IPS-15b (cell line): ENCODE measurements around the gene PHF23.

Source experiments
- H3K27me3 ChIP-seq: one replicate; pipeline ENCODE4 v1.6.1; 2013; ENCODE audit warnings: low read length; ENCODE audit not compliant: control insufficient read depth, insufficient read depth
- H3K36me3 ChIP-seq: one replicate; pipeline ENCODE4 v1.6.1; 2013; ENCODE audit warnings: low read length; ENCODE audit not compliant: control insufficient read depth, insufficient read depth
- H3K4me1 ChIP-seq: one replicate; pipeline ENCODE4 v1.6.1; 2013; ENCODE audit warnings: mild to moderate bottlenecking, low read length; ENCODE audit not compliant: control insufficient read depth, insufficient read depth
- H3K4me3 ChIP-seq: one replicate; pipeline ENCODE4 v1.5.1; 2013; ENCODE audit warnings: low read depth, low read length
- H3K9ac ChIP-seq: one replicate; pipeline ENCODE4 v1.6.1; 2013; ENCODE audit warnings: low read depth, mild to moderate bottlenecking, low read length
- H3K9me3 ChIP-seq: one replicate; pipeline ENCODE4 v1.6.1; 2013; ENCODE audit warnings: mild to moderate bottlenecking, low read length; ENCODE audit not compliant: control insufficient read depth, insufficient read depth

Gene PHF23

GRCh38 chr17:7220593-7221277, 18.5 kb downstream of the PHF23 start:
- Histone ChIP-seq H3K9ac (peak overlapping the region; percentile 68), H3K27me3 (no peaks in the 10 kb centered on the region), H3K4me1 (peaks cover 8% of the 10 kb centered on the region), H3K9me3 (no peaks in the 10 kb centered on the region), H3K4me3 (peak overlapping the region; percentile 69), H3K36me3 (peaks cover 44% of the 10 kb centered on the region)

GRCh38 chr17:7219812-7220592, 19.3 kb downstream of the PHF23 start, which contains the start of the genes ACADVL and DLG4:
Gene ACADVL, plus strand, starts transcription at chr17:7219938. Its CDS starts 47 bp downstream, at chr17:7219985.
Gene DLG4, minus strand, starts transcription at chr17:7219836.
- Histone ChIP-seq H3K9ac (peak within 1 kb of the TSS; percentile 68), H3K4me3 (peak within 1 kb of the TSS; percentile 69), H3K36me3 (peaks cover 39% of the 10 kb centered on the region), H3K9me3 (no peaks in the 10 kb centered on the region), H3K27me3 (no peaks in the 10 kb centered on the region), H3K4me1 (peaks cover 8% of the 10 kb centered on the region)

- Histone ChIP-seq H3K4me1 (peaks cover 8% of the 10 kb centered on the region), H3K9me3 (no peaks in the 10 kb centered on the region), H3K36me3 (peaks cover 32% of the 10 kb centered on the region), H3K4me3 (peak overlapping the region; percentile 69), H3K27me3 (no peaks in the 10 kb centered on the region), H3K9ac (no peak overlapping the region)
Observed at GRCh38 chr17:7219229-7219811, 19.9 kb downstream of the PHF23 start.

- Histone ChIP-seq H3K36me3 (peaks cover 27% of the 10 kb centered on the region), H3K4me3 (no peak overlapping the region), H3K9me3 (no peaks in the 10 kb centered on the region), H3K27me3 (no peaks in the 10 kb centered on the region), H3K9ac (no peak overlapping the region), H3K4me1 (peaks cover 8% of the 10 kb centered on the region)
Observed at GRCh38 chr17:7218758-7219157, 20.5 kb downstream of the PHF23 start.

GRCh38 chr17:7218166-7218565, 21.1 kb downstream of the PHF23 start:
- Histone ChIP-seq H3K4me3 (peak overlapping the region; percentile 49), H3K27me3 (no peaks in the 10 kb centered on the region), H3K4me1 (peaks cover 10% of the 10 kb centered on the region), H3K36me3 (peaks cover 21% of the 10 kb centered on the region), H3K9ac (peak overlapping the region; percentile 26), H3K9me3 (no peaks in the 10 kb centered on the region)

DNA sequence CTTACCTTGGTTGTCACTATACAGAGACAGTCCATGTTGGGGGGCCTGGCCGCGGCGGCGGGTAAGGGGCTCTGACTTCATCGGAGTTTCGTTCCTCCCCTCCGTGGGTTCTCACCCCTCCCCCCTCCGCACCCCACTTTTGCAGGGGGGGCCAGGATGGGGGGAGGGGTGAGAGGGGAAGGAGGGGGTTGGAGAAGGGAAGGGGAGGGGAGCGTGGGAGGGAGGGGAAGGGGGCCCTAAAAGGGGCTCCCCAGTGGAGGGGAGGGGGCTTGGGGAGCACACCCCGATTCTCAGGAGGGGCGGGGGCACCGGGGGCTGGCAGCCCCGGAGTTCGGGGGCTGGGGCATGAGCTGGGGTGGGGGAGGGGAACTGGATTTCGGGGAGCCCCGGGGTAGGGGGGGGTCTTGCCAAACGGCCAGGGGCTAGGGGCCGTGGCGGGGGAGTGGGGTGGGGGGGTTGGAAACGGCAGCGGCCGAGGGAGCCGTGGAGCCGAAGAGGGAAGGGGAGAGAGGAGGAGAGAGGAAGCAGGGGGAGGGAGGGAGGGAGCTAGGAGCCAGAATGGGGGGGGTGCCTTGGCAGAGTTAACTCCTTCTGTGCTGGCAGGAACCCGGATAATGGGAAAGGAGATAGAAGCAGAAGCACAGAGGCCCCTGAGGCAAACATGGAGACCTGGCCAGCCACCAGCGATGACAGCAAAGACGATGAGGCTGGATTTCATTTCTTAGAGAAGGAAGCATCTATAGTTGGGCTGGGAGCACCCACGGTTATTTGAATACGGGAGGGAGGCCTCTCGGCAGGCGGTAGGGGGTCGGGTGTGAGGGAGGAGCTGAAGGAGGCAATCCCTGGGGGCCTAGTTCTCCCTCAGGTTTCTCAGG, 21.9 kb downstream of the PHF23 start:
- Histone ChIP-seq H3K4me3 (peak overlapping the region; percentile 76), H3K9me3 (no peaks in the 10 kb centered on the region), H3K9ac (no peak overlapping the region), H3K27me3 (no peaks in the 10 kb centered on the region), H3K4me1 (peaks cover 12% of the 10 kb centered on the region), H3K36me3 (peaks cover 13% of the 10 kb centered on the region)

DNA sequence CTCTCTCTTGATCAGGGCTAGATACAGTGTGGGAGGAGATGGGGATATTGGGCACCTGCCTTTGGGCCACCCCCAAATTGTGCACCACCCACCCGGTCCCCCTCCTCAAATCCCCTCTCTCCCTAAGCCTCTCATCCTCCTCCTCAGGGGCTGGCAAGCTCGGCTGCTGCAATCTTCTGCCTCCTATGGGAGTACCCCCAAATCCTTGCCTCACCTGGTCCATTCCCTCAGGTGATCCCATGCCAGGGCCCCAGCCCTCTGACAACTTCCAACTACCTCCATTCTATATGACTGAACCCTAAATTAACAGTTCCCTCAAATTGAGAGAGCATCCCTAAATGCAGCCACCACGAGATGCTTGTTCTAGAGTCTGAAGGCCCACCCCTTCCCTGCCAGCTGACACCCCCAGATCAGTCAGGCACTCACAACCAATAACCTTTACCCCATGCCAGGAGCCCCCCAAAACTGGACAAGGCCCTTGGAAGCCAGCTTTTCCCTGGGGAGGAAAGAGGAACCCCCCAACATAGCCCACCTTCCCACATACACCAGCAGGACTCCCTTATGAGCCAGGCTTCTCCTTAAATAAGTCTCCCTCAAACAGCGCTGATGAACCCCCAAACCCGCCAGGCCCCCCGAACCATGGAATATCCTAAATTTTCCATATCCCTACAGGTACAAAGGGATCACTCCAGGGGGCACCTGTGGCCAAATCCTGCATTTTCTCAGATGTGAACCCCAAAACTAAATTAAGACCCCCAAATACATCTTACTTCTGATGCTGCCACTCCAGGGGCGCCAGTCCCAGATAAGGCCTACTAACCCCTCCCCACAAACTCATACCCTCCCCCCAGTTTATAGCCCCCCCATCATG, 22.8 kb downstream of the PHF23 start:
- Histone ChIP-seq H3K9ac (no peak overlapping the region), H3K4me1 (peaks cover 15% of the 10 kb centered on the region)

DNA sequence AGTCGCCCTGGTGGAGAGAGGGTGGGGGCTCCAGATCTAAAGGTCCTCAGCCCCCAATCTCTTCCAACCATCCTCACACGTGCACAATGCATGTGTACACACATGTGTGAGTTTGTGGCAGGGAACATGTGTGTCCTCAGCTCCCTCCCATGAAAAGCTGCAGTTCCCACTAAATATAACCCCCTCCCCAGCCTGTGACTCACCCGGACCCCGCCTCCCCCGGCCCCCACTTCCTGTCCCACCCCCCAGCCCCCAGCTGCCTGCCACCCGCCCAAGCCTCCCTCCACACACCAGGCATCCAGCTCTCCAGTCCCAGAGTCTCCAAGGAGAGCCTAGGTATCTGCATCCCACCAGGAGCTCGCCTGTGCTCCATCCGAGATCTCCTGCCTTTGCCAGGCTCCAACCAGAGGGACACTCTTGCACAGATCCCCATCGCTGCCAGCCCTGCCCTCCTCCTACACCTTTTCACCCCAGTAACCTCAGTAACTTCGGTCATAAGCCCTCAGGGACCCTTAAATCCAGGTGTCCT, 23.5 kb downstream of the PHF23 start:
- Histone ChIP-seq H3K9me3 (no peaks in the 10 kb centered on the region), H3K27me3 (no peaks in the 10 kb centered on the region), H3K36me3 (no peaks in the 10 kb centered on the region), H3K4me3 (peak overlapping the region; percentile 76), H3K9ac (no peak overlapping the region), H3K4me1 (peaks cover 16% of the 10 kb centered on the region)

More for the DNA sequence above, 22.8 kb downstream of the PHF23 start:
- Histone ChIP-seq H3K36me3 (peaks cover 6% of the 10 kb centered on the region), H3K27me3 (no peaks in the 10 kb centered on the region), H3K9me3 (no peaks in the 10 kb centered on the region), H3K4me3 (peak overlapping the region; percentile 76)

DNA sequence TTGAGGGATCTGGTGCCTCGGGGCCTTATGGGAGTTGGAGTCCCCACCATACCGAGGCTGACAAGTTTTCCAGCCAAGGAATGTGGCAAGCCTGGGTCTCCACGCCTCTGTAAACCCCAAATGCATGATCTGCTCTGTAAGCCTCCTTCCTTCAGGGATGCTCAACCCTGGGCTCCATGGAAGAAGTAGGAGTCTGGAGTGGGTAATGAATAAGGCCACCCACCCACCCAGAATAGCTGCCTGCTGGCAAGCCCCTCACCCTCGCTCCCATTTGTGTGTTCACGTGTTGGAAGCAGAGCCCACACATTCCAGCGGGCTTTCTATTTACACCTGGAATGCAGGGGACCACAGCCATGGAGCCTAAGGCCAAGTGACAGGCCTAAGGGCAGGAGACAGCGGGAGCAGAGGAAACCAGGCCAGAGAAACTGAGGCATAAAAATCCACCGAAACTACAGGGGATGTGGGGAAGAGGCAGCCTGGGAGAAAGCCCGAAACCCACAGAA, 24.1 kb downstream of the PHF23 start:
- peak overlapping the region; percentile 75 for H3K4me3 ChIP-seq
- H3K27me3 ChIP-seq: no peaks in the 10 kb centered on the region
- peaks cover 20% of the 10 kb centered on the region for H3K4me1 ChIP-seq
- H3K9ac ChIP-seq: no peak overlapping the region
- no peaks in the 10 kb centered on the region for H3K9me3 ChIP-seq
- no peaks in the 10 kb centered on the region for H3K36me3 ChIP-seq

GRCh38 chr17:7214300-7215135, 24.7 kb downstream of the PHF23 start:
- Histone ChIP-seq H3K27me3 (no peaks in the 10 kb centered on the region), H3K4me1 (peaks cover 20% of the 10 kb centered on the region), H3K4me3 (peak overlapping the region; percentile 75), H3K9me3 (no peaks in the 10 kb centered on the region), H3K9ac (no peak overlapping the region), H3K36me3 (no peaks in the 10 kb centered on the region)
